PC-9 (cell line): Measurements from ENCODE around the gene CNNM4.

Experiments
- CTCF ChIP-seq: fragments of 200-600 bp; sonication (generic); conservative IDR thresholded peaks from 2 replicates; pipeline ENCODE4 v1.6.1; 2017; ENCODE audit warnings: mixed run types, antibody characterized with exemption, mild to moderate bottlenecking, moderate library complexity
- EZH2 ChIP-seq: fragments of 200-600 bp; sonication (generic); IDR thresholded peaks from 2 replicates; pipeline ENCODE4 v1.8.0; 2017; ENCODE audit warnings: antibody characterized with exemption, low read depth

GRCh38 chr2:96753661-96754282, 6.9 kb upstream of the CNNM4 start:
- TF ChIP-seq CTCF = no peak
- no peak for TF ChIP-seq EZH2
